Osteocyte (in vitro differentiated cells): ENCODE measurements around the gene ADGRB2. TPM values are rescaled to one million over a fixed set of nuclear protein-coding genes. Genes with fewer than 3 reads are reported as not detected.

Experiments
- DNase-seq: peaks from one replicate; pipeline ENCODE4 v3.0.0; 2021; ENCODE audit warnings: mixed read lengths; ENCODE audit not compliant: unreplicated experiment; ENCODE audit errors: extremely low spot score
- H3K27ac Mint-ChIP-seq: one replicate; pipeline ENCODE4 v1.8.0; 2021; ENCODE audit warnings: mild to moderate bottlenecking, mixed read lengths; ENCODE audit not compliant: unreplicated experiment
- H3K27me3 Mint-ChIP-seq: one replicate; pipeline ENCODE4 v1.8.0; 2021; ENCODE audit warnings: mixed read lengths; ENCODE audit not compliant: unreplicated experiment
- H3K36me3 Mint-ChIP-seq: one replicate; pipeline ENCODE4 v1.8.0; 2021; ENCODE audit warnings: mixed read lengths; ENCODE audit not compliant: unreplicated experiment
- H3K4me1 Mint-ChIP-seq: one replicate; pipeline ENCODE4 v1.8.0; 2021; ENCODE audit warnings: mixed read lengths; ENCODE audit not compliant: unreplicated experiment
- H3K4me3 Mint-ChIP-seq: one replicate; pipeline ENCODE4 v1.8.0; 2021; ENCODE audit warnings: mild to moderate bottlenecking, moderate library complexity, mixed read lengths; ENCODE audit not compliant: unreplicated experiment
- H3K9me3 Mint-ChIP-seq: one replicate; pipeline ENCODE4 v1.8.0; 2021; ENCODE audit warnings: mixed read lengths; ENCODE audit not compliant: unreplicated experiment
- CTCF ChIP-seq: fragments of 200-600 bp; sonication (generic); IDR thresholded peaks from 2 replicates; pipeline ENCODE4 v1.5.0; 2021; ENCODE audit warnings: antibody characterized with exemption, mild to moderate bottlenecking, moderate library complexity
- total RNA-seq: library from RNA; stranded (reverse); gene quantifications from 2 replicates; pipeline ENCODE4 v1.2.1, GENCODE V29; 2021

ADGRB2 gene
- total RNA-seq, 1 donor from 2014 or later: 8.2 TPM

GRCh38 chr1:31699341-31699891 lies 64.7 kb downstream of the ADGRB2 start:
- Mint-ChIP-seq H3K27me3 (no peaks in the 10 kb centered on the region), H3K27ac (no peak overlapping the region)

DNA sequence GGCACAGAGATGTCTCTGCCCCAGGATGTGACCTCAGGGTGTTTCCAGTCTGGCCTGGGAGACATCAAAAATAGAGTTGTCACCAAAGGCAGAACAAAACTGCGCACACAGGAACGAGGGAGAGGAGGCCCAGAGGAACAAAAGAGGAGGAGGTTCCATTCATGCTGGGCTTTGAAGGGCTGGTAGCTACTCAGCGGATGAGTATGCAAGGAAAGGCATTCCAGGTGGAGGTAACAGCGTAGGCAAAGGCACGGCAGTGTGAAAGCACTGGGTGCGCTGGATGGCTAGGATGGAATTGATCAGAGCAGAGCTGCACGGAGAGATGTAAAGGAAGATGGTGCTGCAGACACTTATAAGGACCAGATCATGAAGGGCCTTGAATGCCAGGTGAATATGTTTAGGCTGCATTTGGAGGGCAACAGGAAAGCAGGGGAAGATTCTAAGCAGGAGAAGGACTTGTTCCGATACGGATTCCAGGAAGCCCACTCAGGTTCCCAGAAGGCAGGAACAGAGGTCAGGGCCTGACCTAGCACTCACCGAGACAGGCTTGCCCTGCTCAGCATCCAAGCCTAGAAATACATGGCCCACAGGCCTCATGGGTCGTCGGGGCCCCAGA lies 66.7 kb downstream of the ADGRB2 start:
- no peaks in the 10 kb centered on the region for H3K9me3 Mint-ChIP-seq

More at GRCh38 chr1:31699341-31699891, 64.7 kb downstream of the ADGRB2 start:
- TF ChIP-seq CTCF: no peak
- Mint-ChIP-seq H3K4me3 (no peak overlapping the region), H3K9me3 (no peaks in the 10 kb centered on the region), H3K36me3 (peaks cover 10% of the 10 kb centered on the region), H3K4me1 (peaks cover 60% of the 10 kb centered on the region)
- no peak for DNase-seq

DNA sequence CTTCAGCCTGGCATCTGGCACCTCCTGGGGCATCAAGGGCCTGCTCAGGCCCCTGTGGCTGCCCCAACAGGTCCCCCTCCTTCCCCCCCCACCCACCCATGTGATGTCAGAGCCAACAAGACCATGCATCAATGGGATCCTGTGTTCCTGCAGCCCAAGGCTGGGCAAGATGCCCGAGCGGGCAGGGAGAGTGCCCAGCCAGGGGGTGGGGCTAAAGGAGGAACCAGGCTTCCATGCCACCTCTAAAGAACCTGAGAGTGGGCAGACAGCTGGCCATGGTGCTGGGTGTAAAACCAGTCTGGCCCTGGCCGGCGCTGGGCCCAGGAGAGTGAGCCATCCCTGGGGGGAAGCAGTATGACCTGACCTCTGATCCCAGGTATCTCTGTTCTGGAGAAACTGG lies 67.9 kb downstream of the ADGRB2 start:
- DNase-seq: no peak
- no peaks in the 10 kb centered on the region for H3K9me3 Mint-ChIP-seq
- no peak overlapping the region for H3K27ac Mint-ChIP-seq
- H3K27me3 Mint-ChIP-seq: no peaks in the 10 kb centered on the region
- no peak overlapping the region for H3K4me3 Mint-ChIP-seq
- H3K4me1 Mint-ChIP-seq: peaks cover 39% of the 10 kb centered on the region
- no peak for TF ChIP-seq CTCF
- H3K36me3 Mint-ChIP-seq: peaks cover 10% of the 10 kb centered on the region

More for the DNA sequence above, 66.7 kb downstream of the ADGRB2 start:
- Mint-ChIP-seq H3K27ac (no peak overlapping the region), H3K36me3 (peaks cover 10% of the 10 kb centered on the region), H3K4me3 (no peak overlapping the region), H3K4me1 (peaks cover 47% of the 10 kb centered on the region), H3K27me3 (no peaks in the 10 kb centered on the region)
- TF ChIP-seq CTCF: no peak
- DNase-seq: no peak

- Mint-ChIP-seq H3K4me1 (peaks cover 35% of the 10 kb centered on the region), H3K4me3 (no peak overlapping the region), H3K36me3 (peaks cover 12% of the 10 kb centered on the region), H3K9me3 (no peaks in the 10 kb centered on the region), H3K27ac (no peak overlapping the region), H3K27me3 (no peaks in the 10 kb centered on the region)
- TF ChIP-seq CTCF: no peak
- DNase-seq: no peak
Observed at GRCh38 chr1:31695327-31695726, 68.8 kb downstream of the ADGRB2 start.

- Mint-ChIP-seq H3K27me3 (no peaks in the 10 kb centered on the region), H3K9me3 (no peaks in the 10 kb centered on the region), H3K27ac (no peak overlapping the region), H3K36me3 (peaks cover 12% of the 10 kb centered on the region), H3K4me3 (no peak overlapping the region), H3K4me1 (peaks cover 35% of the 10 kb centered on the region)
- DNase-seq: no peak
- no peak for TF ChIP-seq CTCF
Observed at GRCh38 chr1:31694964-31695313, 69.2 kb downstream of the ADGRB2 start.
